D721Med (cell line): Measurements from ENCODE around the gene MLLT3.

Source experiments
- DNase-seq: peaks from one replicate; pipeline ENCODE4 v3.0.0; 2011; ENCODE audit warnings: low spot score; ENCODE audit not compliant: insufficient read length
- FAIRE-seq: peaks from 2 replicates; lab custom pipeline; 2011; peaks lifted over from hg19 to GRCh38; lab: Jason Lieb, UNC
- TF ChIP-seq, protein P1 (sequence below): IDR thresholded peaks from 2 replicates; pipeline ENCODE4 v1.5.1; 2012; ENCODE audit warnings: mild to moderate bottlenecking, control low read depth; ENCODE audit not compliant: insufficient read depth; ENCODE audit errors: missing control alignments

Gene MLLT3

GRCh38 chr9:20321423-20322082 lies 300.7 kb downstream of the MLLT3 start:
- DNase-seq = no peak
- FAIRE-seq = no peak
- TF ChIP-seq, protein P1, sequence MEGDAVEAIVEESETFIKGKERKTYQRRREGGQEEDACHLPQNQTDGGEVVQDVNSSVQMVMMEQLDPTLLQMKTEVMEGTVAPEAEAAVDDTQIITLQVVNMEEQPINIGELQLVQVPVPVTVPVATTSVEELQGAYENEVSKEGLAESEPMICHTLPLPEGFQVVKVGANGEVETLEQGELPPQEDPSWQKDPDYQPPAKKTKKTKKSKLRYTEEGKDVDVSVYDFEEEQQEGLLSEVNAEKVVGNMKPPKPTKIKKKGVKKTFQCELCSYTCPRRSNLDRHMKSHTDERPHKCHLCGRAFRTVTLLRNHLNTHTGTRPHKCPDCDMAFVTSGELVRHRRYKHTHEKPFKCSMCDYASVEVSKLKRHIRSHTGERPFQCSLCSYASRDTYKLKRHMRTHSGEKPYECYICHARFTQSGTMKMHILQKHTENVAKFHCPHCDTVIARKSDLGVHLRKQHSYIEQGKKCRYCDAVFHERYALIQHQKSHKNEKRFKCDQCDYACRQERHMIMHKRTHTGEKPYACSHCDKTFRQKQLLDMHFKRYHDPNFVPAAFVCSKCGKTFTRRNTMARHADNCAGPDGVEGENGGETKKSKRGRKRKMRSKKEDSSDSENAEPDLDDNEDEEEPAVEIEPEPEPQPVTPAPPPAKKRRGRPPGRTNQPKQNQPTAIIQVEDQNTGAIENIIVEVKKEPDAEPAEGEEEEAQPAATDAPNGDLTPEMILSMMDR = no peak

- FAIRE-seq (no peak), DNase-seq (no peak)
- TF ChIP-seq, protein P1 = no peak
Observed at GRCh38 chr9:20320921-20321320, 301.4 kb downstream of the MLLT3 start.

GRCh38 chr9:20319641-20320337 lies 302.5 kb downstream of the MLLT3 start:
- no peak for DNase-seq
- TF ChIP-seq, protein P1 = no peak
- FAIRE-seq = no peak

DNA sequence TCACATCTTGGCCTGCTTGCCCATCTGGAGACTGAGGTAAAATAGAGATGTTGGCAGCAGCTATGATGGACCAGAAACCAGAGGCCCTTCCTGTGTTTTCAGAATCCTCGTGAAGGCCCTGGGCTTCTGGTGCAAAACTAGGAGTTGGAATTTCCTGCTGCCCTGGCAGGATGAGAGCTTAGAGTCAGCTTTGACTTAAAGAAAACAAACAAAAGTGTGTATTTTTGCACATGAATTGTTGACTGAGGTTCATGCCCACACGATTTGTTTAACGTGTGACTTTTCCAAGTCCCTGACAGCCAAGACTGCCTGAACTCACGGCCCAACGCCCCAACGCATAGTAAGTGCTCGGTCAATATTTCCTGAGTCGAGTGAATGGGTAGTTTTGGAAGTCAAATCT lies 303.1 kb downstream of the MLLT3 start:
- FAIRE-seq = no peak
- no peak for DNase-seq
- TF ChIP-seq, protein P1 = no peak

- TF ChIP-seq, protein P1 = no peak
- DNase-seq (no peak), FAIRE-seq (no peak)
Observed at GRCh38 chr9:20317701-20318100, 304.6 kb downstream of the MLLT3 start.

DNA sequence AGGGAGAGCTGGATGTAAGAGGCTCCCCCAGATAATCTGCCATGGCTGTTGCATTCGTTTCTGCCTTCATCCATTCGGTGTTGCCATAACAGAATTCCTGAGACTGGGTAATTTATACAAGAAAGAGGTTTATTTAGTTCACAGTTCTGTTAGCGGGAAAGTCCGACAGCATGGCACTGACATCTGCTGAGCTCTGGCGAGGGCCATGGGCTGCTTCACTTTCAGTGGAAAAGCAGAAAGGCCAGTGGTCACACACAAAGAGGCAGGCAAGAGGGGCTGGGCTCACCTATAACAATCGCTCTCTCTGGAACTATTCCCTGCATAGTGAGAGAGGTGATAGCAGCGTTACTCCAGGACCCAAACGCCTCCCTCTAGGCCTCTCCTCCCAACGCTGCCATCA lies 305.9 kb downstream of the MLLT3 start:
- DNase-seq = no peak
- TF ChIP-seq, protein P1 = no peak
- FAIRE-seq = no peak

GRCh38 chr9:20315677-20316076 lies 306.6 kb downstream of the MLLT3 start:
- TF ChIP-seq, protein P1 = no peak
- DNase-seq (no peak), FAIRE-seq (no peak)
